ENCODE results near the gene ANKFN1.
"Not testable (repeated sequence)": the region's sequence is repeated elsewhere in the genome, so short reads cannot be mapped to it uniquely, and the experiment has no call there.

The ANKFN1 gene

DNA sequence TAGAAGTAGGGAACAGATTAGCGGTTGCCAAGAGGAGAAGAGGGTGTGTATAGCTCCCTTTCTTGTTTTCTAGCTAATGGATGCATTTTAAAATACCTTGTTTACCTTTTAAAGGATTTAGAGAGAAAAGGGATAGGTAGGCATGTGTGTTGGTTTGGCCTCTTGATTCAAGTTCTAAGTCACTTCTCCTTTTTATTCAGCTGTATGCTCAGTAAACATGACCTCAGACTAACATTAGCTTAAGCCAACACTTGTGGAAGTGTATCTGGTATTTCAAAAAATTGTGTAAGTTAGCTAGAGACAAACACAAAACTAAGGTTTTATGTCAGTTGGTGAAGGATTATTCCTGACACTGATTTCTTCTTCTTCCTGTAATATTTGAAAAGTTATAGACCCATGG, 236.1 kb downstream of the ANKFN1 start:
- H3K27ac ChIP-seq: no peak overlapping the region
- TF ChIP-seq CTCF (IDR thresholded peaks at IDR 0.05): no peak
- TF ChIP-seq ZFX (IDR thresholded peaks at IDR 0.05; ENCODE audit: borderline replicate concordance): no peak

DNA sequence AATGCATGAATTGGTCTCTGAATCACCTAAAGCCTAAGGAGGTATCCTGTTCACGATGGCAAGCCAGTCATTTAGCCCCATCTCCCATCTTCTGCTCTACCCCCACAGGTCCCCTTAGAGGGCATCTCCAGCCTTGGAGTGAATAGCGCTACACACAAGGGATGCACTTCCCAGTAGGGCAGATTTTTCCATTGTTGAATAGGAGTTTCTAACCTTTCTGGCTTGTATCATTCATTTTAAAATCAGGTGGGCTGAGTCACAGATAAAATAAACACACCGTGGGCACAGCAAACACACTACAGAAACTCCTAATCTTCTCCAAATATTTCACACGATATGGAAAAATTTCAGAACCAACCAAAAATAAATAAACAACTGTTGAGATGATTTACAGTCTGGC, 239.0 kb downstream of the ANKFN1 start:
- TF ChIP-seq ZFX (IDR thresholded peaks at IDR 0.05; ENCODE audit: borderline replicate concordance) (no peak), CTCF (IDR thresholded peaks at IDR 0.05) (no peak)
- H3K27ac ChIP-seq: no peak overlapping the region

DNA sequence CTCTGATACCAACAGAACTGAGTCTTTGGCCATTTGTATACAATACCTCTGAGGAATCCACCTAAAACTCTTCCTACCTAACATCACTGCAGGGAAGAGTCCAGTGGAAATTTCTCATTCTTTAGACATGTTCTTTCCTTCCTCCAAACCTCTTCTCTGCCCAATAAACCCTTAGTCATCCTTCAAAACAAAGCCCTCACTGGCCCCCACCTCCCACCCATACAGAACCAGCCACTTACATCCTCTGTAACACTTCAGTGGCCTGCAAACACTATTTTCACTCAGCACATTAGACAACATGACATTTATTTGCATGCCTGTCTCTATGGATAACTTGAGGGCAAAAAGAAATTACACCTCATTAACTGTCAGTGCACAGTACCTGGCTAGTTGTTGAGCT, 239.9 kb downstream of the ANKFN1 start:
- no peak for TF ChIP-seq ZFX (IDR thresholded peaks at IDR 0.05; ENCODE audit: borderline replicate concordance)
- no peak for TF ChIP-seq CTCF (IDR thresholded peaks at IDR 0.05)
- no peak overlapping the region for H3K27ac ChIP-seq

- no peak overlapping the region for H3K27ac ChIP-seq
- no peak for TF ChIP-seq CTCF (IDR thresholded peaks at IDR 0.05)
- TF ChIP-seq ZFX (IDR thresholded peaks at IDR 0.05; ENCODE audit: borderline replicate concordance): no peak
These were observed 242.5 kb downstream of the ANKFN1 start for GRCh38 chr17:56395787-56396186.

DNA sequence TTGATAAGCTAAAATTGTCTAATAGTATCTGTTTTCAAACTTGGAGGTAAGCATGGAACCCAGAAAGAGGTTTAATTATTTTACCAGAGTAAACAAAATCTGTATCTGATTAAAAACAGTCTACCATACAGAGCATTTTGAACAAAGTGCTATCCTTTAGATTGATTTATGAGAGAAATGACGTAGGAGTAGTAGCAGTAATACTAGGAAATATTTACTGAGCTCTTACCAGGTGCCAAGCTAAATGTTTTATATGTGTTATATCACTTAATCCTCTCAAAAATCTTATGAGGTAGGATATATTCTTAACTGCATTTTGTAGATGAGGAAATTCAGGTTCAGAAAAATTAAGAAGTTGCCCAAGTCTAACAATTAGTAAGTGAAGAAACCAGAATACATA, 253.8 kb downstream of the ANKFN1 start:
- H3K27ac ChIP-seq: no peak overlapping the region
- no peak for TF ChIP-seq ZFX (IDR thresholded peaks at IDR 0.05; ENCODE audit: borderline replicate concordance)
- TF ChIP-seq CTCF (IDR thresholded peaks at IDR 0.05): no peak

DNA sequence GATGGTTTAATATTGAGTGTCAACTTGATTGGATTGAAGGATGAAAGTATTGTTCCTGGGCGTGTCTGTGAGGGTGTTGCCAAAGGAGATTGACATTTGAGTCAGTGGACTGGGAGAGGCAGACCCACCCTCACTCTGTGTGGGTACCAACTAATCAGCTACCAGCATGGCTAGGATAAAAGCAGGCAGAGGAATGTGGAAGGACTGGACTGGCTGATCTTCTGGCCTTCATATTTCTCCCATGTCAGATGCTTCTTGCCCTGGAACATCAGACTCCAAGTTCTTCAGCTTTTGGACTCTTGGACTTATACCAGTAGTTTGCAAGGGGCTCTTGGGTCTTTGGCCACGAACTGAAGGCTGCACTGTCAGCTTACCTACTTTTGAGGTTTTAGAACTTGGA, 259.1 kb downstream of the ANKFN1 start:
- H3K27ac ChIP-seq: not testable (repeated sequence)

- TF ChIP-seq CTCF (IDR thresholded peaks at IDR 0.05) (no peak), ZFX (IDR thresholded peaks at IDR 0.05; ENCODE audit: borderline replicate concordance) (no peak)
- H3K27ac ChIP-seq: no peak overlapping the region
These were observed 263.5 kb downstream of the ANKFN1 start for GRCh38 chr17:56416682-56417351.

- TF ChIP-seq ZFX (IDR thresholded peaks at IDR 0.05; ENCODE audit: borderline replicate concordance) (no peak), CTCF (IDR thresholded peaks at IDR 0.05) (no peak)
- H3K27ac ChIP-seq: no peak overlapping the region
These were observed 270.7 kb downstream of the ANKFN1 start for GRCh38 chr17:56424005-56424404.

Data from 22Rv1 (cell line).